ENCODE measurements around the gene COL4A6. TPM values are rescaled to one million over a fixed set of nuclear protein-coding genes. Genes with fewer than 3 reads are reported as not detected.

Gene COL4A6
- polyA plus RNA-seq, 3 donors = not detected

DNA sequence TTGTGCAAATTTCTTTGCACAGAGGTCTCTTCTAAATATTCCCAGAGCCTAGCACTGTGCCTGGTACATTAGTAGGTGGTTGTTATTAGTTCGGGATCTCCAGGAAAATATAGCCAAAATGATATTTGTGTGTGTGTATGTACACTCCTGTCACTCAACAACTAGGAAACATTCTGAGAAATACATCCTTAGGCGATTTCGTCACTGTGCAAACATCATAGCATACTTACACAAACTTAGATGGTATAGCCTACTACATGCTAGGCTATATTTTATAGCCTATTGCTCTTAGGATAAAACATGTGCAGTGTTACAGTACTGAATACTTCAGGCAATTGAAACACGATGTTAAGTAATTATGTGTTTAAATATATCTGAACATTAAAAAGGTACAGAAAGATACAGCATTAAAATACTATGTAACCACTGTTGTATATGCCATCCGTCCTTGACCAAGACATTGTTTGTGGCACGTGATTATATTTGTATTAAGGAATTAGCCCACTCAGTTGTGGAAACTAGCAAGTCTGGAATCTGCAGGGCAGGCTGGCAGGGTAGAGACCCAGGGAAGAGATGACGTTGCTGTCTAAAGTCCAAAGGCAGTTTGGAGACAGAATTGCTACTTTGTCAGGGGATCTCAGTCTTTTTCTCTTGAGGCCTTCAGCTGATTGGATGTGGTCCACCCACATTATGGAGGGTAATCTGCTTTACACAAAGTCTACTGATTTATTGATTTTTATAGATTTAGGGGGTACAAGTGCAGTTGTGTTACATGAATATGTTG lies 106.9 kb downstream of the COL4A6 start:
- no peaks in the 10 kb centered on the region for H3K9me3 ChIP-seq (replicated peaks in 1 of 2; ENCODE audit: control insufficient read depth in 1 of 2, insufficient read depth in 1 of 2, low read length in 2 of 2)
- Mint-ChIP-seq H3K4me3 (no peak overlapping the region), H3K4me1 (no peaks in the 10 kb centered on the region), H3K9me3 (peaks cover 0 to 2% (median 0%) of the 10 kb centered on the region in 7 donors), H3K36me3 (no peaks in the 10 kb centered on the region), H3K27me3 (ENCODE audit: low read depth in 3 of 3) (peaks cover 0 to 6% (median under 1%) of the 10 kb centered on the region in 3 donors), H3K27ac (no peak overlapping the region)
- H3K27me3 ChIP-seq (ENCODE audit: control insufficient read depth in 2 of 2, insufficient read depth in 2 of 2, low read length in 2 of 2) = no peaks in the 10 kb centered on the region
- no peak for DNase-seq
- H3K9ac ChIP-seq (ENCODE audit: insufficient read depth, low read length, poor library complexity, severe bottlenecking) = no peak overlapping the region
- no peaks in the 10 kb centered on the region for H4K20me1 ChIP-seq (ENCODE audit: insufficient read depth, low read length)
- no CpG with 5 or more reads among the region's 7 CpGs for WGBS (ENCODE audit: insufficient coverage)
- no peak overlapping the region for H3K4me2 ChIP-seq (replicated peaks; ENCODE audit: extremely low read depth, low read length, poor library complexity, severe bottlenecking)
- TF ChIP-seq, protein P1, sequence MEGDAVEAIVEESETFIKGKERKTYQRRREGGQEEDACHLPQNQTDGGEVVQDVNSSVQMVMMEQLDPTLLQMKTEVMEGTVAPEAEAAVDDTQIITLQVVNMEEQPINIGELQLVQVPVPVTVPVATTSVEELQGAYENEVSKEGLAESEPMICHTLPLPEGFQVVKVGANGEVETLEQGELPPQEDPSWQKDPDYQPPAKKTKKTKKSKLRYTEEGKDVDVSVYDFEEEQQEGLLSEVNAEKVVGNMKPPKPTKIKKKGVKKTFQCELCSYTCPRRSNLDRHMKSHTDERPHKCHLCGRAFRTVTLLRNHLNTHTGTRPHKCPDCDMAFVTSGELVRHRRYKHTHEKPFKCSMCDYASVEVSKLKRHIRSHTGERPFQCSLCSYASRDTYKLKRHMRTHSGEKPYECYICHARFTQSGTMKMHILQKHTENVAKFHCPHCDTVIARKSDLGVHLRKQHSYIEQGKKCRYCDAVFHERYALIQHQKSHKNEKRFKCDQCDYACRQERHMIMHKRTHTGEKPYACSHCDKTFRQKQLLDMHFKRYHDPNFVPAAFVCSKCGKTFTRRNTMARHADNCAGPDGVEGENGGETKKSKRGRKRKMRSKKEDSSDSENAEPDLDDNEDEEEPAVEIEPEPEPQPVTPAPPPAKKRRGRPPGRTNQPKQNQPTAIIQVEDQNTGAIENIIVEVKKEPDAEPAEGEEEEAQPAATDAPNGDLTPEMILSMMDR (IDR thresholded peaks at IDR 0.05) = no peak
- H3K79me2 ChIP-seq (ENCODE audit: insufficient read depth, low read length) = no peaks in the 10 kb centered on the region
- no peak overlapping the region for H3K27ac ChIP-seq (ENCODE audit: low read depth in 1 of 2, low read length in 2 of 2)
- intact Hi-C loops (cut with micrococcal nuclease) = no loop called here
- H3K36me3 ChIP-seq (replicated peaks in 1 of 2; ENCODE audit: control insufficient read depth in 1 of 2, insufficient read depth in 2 of 2, low read length in 2 of 2) = no peaks in the 10 kb centered on the region
- no peaks in the 10 kb centered on the region for H3K4me1 ChIP-seq (ENCODE audit: control insufficient read depth in 1 of 2, insufficient read depth in 2 of 2, low read length in 2 of 2)
- no peak overlapping the region for H2AFZ ChIP-seq (ENCODE audit: insufficient read depth, low read depth, low read length, poor library complexity, severe bottlenecking)
- H3K4me3 ChIP-seq (replicated peaks in 1 of 3; ENCODE audit: low read depth in 2 of 3, low read length in 3 of 3) = no peak overlapping the region

DNA sequence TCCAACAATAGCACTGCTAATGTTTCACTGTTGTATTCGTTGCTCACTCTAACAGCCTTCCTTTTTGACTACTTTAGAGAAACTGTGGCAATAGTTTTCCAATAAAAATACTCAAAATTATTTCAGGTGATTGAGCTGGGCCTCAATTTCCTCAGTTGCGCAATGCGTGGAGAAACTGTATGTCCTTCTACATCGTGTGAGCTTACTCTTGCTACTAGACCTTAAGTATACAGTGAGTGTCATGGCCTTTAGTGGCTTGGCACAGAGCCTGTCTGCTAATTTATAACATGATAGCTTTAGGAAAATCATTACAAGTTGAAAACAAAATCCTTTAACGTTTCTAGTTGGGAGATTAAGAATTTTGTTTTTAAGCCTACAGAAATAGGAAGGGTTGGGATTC lies 114.5 kb downstream of the COL4A6 start:
- H3K79me2 ChIP-seq (ENCODE audit: insufficient read depth, low read length) = no peaks in the 10 kb centered on the region
- no peaks in the 10 kb centered on the region for H4K20me1 ChIP-seq (ENCODE audit: insufficient read depth, low read length)
- H3K9me3 Mint-ChIP-seq = peaks cover 0 to 2% (median 0%) of the 10 kb centered on the region in 7 donors
- H3K27me3 ChIP-seq (ENCODE audit: control insufficient read depth in 2 of 2, insufficient read depth in 2 of 2, low read length in 2 of 2) = no peaks in the 10 kb centered on the region
- peaks cover 0 to 7% (median 0%) of the 10 kb centered on the region in 3 donors for H3K27me3 Mint-ChIP-seq (ENCODE audit: low read depth in 3 of 3)
- no peak overlapping the region for H3K4me3 ChIP-seq (replicated peaks in 1 of 3; ENCODE audit: low read depth in 2 of 3, low read length in 3 of 3)
- H3K4me1 ChIP-seq (ENCODE audit: control insufficient read depth in 1 of 2, insufficient read depth in 2 of 2, low read length in 2 of 2) = no peaks in the 10 kb centered on the region
- TF ChIP-seq, protein P1 (IDR thresholded peaks at IDR 0.05) = no peak
- no peak for DNase-seq
- no peaks in the 10 kb centered on the region for H3K36me3 Mint-ChIP-seq
- no peak overlapping the region for H3K27ac Mint-ChIP-seq
- no peaks in the 10 kb centered on the region for H3K4me1 Mint-ChIP-seq
- no peak overlapping the region for H3K27ac ChIP-seq (ENCODE audit: low read depth in 1 of 2, low read length in 2 of 2)
- no peak overlapping the region for H3K4me2 ChIP-seq (replicated peaks; ENCODE audit: extremely low read depth, low read length, poor library complexity, severe bottlenecking)
- H3K9me3 ChIP-seq (replicated peaks in 1 of 2; ENCODE audit: control insufficient read depth in 1 of 2, insufficient read depth in 1 of 2, low read length in 2 of 2) = no peaks in the 10 kb centered on the region
- no peak overlapping the region for H3K9ac ChIP-seq (ENCODE audit: insufficient read depth, low read length, poor library complexity, severe bottlenecking)
- WGBS (ENCODE audit: insufficient coverage) = no CpG with 5 or more reads among the region's 5 CpGs
- H3K36me3 ChIP-seq (replicated peaks in 1 of 2; ENCODE audit: control insufficient read depth in 1 of 2, insufficient read depth in 2 of 2, low read length in 2 of 2) = no peaks in the 10 kb centered on the region
- no peak overlapping the region for H2AFZ ChIP-seq (ENCODE audit: insufficient read depth, low read depth, low read length, poor library complexity, severe bottlenecking)
- intact Hi-C loops (cut with micrococcal nuclease) = no loop called here
- H3K4me3 Mint-ChIP-seq = no peak overlapping the region

All from CD14-positive monocyte (primary cell).